HepG2 (cell line): ENCODE data around the gene COQ8B. TPM values are rescaled to one million over a fixed set of nuclear protein-coding genes. Genes with fewer than 3 reads are reported as not detected.
A peak's percentile ranks its signal among the peaks of the same experiment; 100 is the strongest.

ENCODE experiments used
- MLXIP ChIP-seq: sonication (generic); formaldehyde crosslinking; IDR thresholded peaks from 2 replicates; pipeline ENCODE4 v1.9.0; 2021; ENCODE audit warnings: missing genetic modification reagents, borderline replicate concordance
- NCOA1 ChIP-seq: sonication (generic); formaldehyde crosslinking; IDR thresholded peaks from 2 replicates; pipeline ENCODE4 v1.9.0; 2021; ENCODE audit warnings: missing genetic modification reagents
- TIGD3 ChIP-seq: sonication (generic); formaldehyde crosslinking; IDR thresholded peaks from 2 replicates; pipeline ENCODE4 v1.5.1; 2020; ENCODE audit warnings: mild to moderate bottlenecking, missing genetic modification reagents, borderline replicate concordance
- TRIM24 ChIP-seq: sonication (generic); formaldehyde crosslinking; IDR thresholded peaks from 2 replicates; pipeline ENCODE4 v1.8.0; 2022; ENCODE audit warnings: mild to moderate bottlenecking, missing genetic modification reagents
- ZNF414 ChIP-seq: sonication (generic); formaldehyde crosslinking; IDR thresholded peaks from 2 replicates; pipeline ENCODE4 v1.5.0; 2020; ENCODE audit warnings: missing genetic modification reagents
- polyA plus RNA-seq, 8 experiments: library from polyadenylated mRNA; depleted of rRNA in 3 of 8; stranded (reverse) in 7 of 8; unstranded in 1 of 8; fragments of >200 nt; fragmentation: Illumina TruSeq in 4 of 8; extraction: Trizol in 4 of 8; gene quantifications; 2 replicates each; pipeline versions ENCODE4 v1.2.1 to v1.2.3, GENCODE V29; 2011 to 2016; ENCODE audit warnings: low read depth in 4 of 8, missing spikeins in 1 of 8, mixed read lengths in 1 of 8; ENCODE audit not compliant: insufficient read depth in 1 of 8
- total RNA-seq, 5 experiments: library from RNA; depleted of rRNA; stranded (reverse); fragments of >200 nt; fragmentation: Illumina TruSeq; extraction: Trizol; gene quantifications; 2 replicates each; pipeline ENCODE4 v1.2.3, GENCODE V29; 2016; ENCODE audit warnings: low read depth in 1 of 5
- TF ChIP-seq, protein P1 (sequence below): sonication (generic); formaldehyde crosslinking; IDR thresholded peaks from 2 replicates; pipeline ENCODE4 v1.9.0; 2022; ENCODE audit warnings: low read depth, missing genetic modification reagents
- TF ChIP-seq, protein P2 (sequence below): sonication (generic); formaldehyde crosslinking; IDR thresholded peaks from 2 replicates; pipeline ENCODE4 v1.9.0; 2021; ENCODE audit warnings: missing genetic modification reagents, borderline replicate concordance
- TF ChIP-seq, protein P3 (sequence below): sonication (generic); formaldehyde crosslinking; IDR thresholded peaks from 2 replicates; pipeline ENCODE4 v1.5.0; 2020; ENCODE audit warnings: mild to moderate bottlenecking, missing genetic modification reagents, borderline replicate concordance

COQ8B gene
- total and polyA plus RNA-seq, 2 of the 13 experiments (the other 11 are each of a cell fraction or from before 2014, with no cell fraction given): 12.3 to 17.2 TPM

GRCh38 chr19:40716482-40717324 is at the start of gene COQ8B, which contains the start of gene ITPKC (continued):
- TF ChIP-seq TIGD3 (CRISPR knock-in tag) (no peak), NCOA1 (no peak), ZNF414 (no peak; the same call in 1 of the 2 replicates), MLXIP (no peak), TRIM24 (CRISPR knock-in tag) (no peak)
- TF ChIP-seq, protein P1, sequence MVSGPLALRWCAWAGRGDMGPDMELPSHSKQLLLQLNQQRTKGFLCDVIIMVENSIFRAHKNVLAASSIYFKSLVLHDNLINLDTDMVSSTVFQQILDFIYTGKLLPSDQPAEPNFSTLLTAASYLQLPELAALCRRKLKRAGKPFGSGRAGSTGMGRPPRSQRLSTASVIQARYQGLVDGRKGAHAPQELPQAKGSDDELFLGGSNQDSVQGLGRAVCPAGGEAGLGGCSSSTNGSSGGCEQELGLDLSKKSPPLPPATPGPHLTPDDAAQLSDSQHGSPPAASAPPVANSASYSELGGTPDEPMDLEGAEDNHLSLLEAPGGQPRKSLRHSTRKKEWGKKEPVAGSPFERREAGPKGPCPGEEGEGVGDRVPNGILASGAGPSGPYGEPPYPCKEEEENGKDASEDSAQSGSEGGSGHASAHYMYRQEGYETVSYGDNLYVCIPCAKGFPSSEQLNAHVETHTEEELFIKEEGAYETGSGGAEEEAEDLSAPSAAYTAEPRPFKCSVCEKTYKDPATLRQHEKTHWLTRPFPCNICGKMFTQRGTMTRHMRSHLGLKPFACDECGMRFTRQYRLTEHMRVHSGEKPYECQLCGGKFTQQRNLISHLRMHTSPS (CRISPR knock-in tag): no peak
- TF ChIP-seq, protein P2, sequence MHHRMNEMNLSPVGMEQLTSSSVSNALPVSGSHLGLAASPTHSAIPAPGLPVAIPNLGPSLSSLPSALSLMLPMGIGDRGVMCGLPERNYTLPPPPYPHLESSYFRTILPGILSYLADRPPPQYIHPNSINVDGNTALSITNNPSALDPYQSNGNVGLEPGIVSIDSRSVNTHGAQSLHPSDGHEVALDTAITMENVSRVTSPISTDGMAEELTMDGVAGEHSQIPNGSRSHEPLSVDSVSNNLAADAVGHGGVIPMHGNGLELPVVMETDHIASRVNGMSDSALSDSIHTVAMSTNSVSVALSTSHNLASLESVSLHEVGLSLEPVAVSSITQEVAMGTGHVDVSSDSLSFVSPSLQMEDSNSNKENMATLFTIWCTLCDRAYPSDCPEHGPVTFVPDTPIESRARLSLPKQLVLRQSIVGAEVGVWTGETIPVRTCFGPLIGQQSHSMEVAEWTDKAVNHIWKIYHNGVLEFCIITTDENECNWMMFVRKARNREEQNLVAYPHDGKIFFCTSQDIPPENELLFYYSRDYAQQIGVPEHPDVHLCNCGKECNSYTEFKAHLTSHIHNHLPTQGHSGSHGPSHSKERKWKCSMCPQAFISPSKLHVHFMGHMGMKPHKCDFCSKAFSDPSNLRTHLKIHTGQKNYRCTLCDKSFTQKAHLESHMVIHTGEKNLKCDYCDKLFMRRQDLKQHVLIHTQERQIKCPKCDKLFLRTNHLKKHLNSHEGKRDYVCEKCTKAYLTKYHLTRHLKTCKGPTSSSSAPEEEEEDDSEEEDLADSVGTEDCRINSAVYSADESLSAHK (CRISPR knock-in tag): no peak
- TF ChIP-seq, protein P3, sequence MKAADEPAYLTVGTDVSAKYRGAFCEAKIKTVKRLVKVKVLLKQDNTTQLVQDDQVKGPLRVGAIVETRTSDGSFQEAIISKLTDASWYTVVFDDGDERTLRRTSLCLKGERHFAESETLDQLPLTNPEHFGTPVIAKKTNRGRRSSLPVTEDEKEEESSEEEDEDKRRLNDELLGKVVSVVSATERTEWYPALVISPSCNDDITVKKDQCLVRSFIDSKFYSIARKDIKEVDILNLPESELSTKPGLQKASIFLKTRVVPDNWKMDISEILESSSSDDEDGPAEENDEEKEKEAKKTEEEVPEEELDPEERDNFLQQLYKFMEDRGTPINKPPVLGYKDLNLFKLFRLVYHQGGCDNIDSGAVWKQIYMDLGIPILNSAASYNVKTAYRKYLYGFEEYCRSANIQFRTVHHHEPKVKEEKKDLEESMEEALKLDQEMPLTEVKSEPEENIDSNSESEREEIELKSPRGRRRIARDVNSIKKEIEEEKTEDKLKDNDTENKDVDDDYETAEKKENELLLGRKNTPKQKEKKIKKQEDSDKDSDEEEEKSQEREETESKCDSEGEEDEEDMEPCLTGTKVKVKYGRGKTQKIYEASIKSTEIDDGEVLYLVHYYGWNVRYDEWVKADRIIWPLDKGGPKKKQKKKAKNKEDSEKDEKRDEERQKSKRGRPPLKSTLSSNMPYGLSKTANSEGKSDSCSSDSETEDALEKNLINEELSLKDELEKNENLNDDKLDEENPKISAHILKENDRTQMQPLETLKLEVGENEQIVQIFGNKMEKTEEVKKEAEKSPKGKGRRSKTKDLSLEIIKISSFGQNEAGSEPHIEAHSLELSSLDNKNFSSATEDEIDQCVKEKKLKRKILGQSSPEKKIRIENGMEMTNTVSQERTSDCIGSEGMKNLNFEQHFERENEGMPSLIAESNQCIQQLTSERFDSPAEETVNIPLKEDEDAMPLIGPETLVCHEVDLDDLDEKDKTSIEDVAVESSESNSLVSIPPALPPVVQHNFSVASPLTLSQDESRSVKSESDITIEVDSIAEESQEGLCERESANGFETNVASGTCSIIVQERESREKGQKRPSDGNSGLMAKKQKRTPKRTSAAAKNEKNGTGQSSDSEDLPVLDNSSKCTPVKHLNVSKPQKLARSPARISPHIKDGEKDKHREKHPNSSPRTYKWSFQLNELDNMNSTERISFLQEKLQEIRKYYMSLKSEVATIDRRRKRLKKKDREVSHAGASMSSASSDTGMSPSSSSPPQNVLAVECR (CRISPR knock-in tag): peak; percentile 79
